K562 (cell line): ENCODE data around the gene UBXN4. TPM values are rescaled to one million over a fixed set of nuclear protein-coding genes. Genes with fewer than 3 reads are reported as not detected.

Experiments used
- BRD4 ChIP-seq: fragments of 200-600 bp; sonication (generic); IDR thresholded peaks from 2 replicates; pipeline ENCODE4 v1.6.1; 2017; ENCODE audit warnings: inconsistent platforms
- CSDE1 ChIP-seq, 2 experiments: fragments of 450-650 bp; IDR thresholded peaks; 2 replicates each; pipeline ENCODE4 v1.6.1; 2016; ENCODE audit warnings: mild to moderate bottlenecking in 1 of 2
- MED1 ChIP-seq: sonication (generic); formaldehyde crosslinking; IDR thresholded peaks from 2 replicates; pipeline ENCODE4 v1.8.1; 2023; ENCODE audit warnings: missing genetic modification reagents, borderline replicate concordance
- RFX5 ChIP-seq: IDR thresholded peaks from 2 replicates; pipeline ENCODE4 v1.6.1; 2011; ENCODE audit warnings: low read depth, mild to moderate bottlenecking, improper control_type of control experiment, low read length
- SMAD4 ChIP-seq: fragments of 250-450 bp; sonication (Bioruptor Pico); conservative IDR thresholded peaks from 2 replicates; pipeline ENCODE4 v1.8.0; 2021; ENCODE audit warnings: inconsistent platforms, mild to moderate bottlenecking, moderate library complexity
- SNAPC5 ChIP-seq: fragments of 250-450 bp; sonication (Bioruptor Pico); IDR thresholded peaks from 2 replicates; pipeline ENCODE4 v1.8.0; 2021; ENCODE audit warnings: moderate library complexity, mild to moderate bottlenecking, inconsistent platforms
- TAF7 ChIP-seq: fragments of 450-650 bp; IDR thresholded peaks from 2 replicates; pipeline ENCODE4 v1.6.1; 2016; ENCODE audit warnings: missing genetic modification characterization, missing compliant biosample characterization
- TBP ChIP-seq: optimal IDR thresholded peaks from 2 replicates; pipeline ENCODE3; 2011; ENCODE audit warnings: low read depth, low read length, improper control_type of control experiment
- U2AF2 ChIP-seq: fragments of 200-400 bp; formaldehyde crosslinking; optimal IDR thresholded peaks from 2 replicates; pipeline ENCODE3; 2017; ENCODE audit warnings: low read depth, mild to moderate bottlenecking, low read length
- ZNF668 ChIP-seq: fragments of 250-450 bp; sonication (Bioruptor Pico); IDR thresholded peaks from 2 replicates; pipeline ENCODE4 v1.8.0; 2022; ENCODE audit warnings: mild to moderate bottlenecking, inconsistent platforms
- polyA plus RNA-seq, 8 experiments: library from polyadenylated mRNA; depleted of rRNA in 4 of 8; stranded (reverse) in 5 of 8; unstranded in 3 of 8; fragments of >200 nt; fragmentation: Nextera tagmentation in 2 of 8; fragmentation: Illumina TruSeq in 1 of 8; extraction: Ambion mirVana in 2 of 8; extraction: Trizol in 1 of 8; gene quantifications; 2 replicates each; pipeline versions ENCODE4 v1.2.1 to v1.2.3, GENCODE V29; 2011 to 2014; ENCODE audit warnings: inconsistent platforms in 1 of 8, missing spikeins in 1 of 8
- total RNA-seq, 7 experiments: library from RNA; depleted of rRNA in 6 of 7; stranded (reverse); fragments of >200 nt in 6 of 7; fragmentation: Illumina TruSeq in 2 of 7; extraction: Trizol in 2 of 7; gene quantifications; 2 replicates each; pipeline versions ENCODE4 v1.2.1 to v1.2.3, GENCODE V29; 2011 to 2021; ENCODE audit warnings: low replicate concordance in 1 of 7
- TF ChIP-seq, protein P1 (sequence below), 2 experiments: fragments of 450-650 bp; conservative IDR thresholded peaks; 2 replicates each; pipeline ENCODE4 v1.6.1; 2017; ENCODE audit warnings: mild to moderate bottlenecking in 2 of 2, moderate library complexity in 2 of 2
- TF ChIP-seq, protein P2 (sequence below), 3 experiments: fragments of 200-800 bp in 1 of 3; sonication (Bioruptor generic) in 1 of 3; sonication (generic) in 1 of 3; formaldehyde crosslinking in 1 of 3; IDR thresholded peaks; 2 replicates each; pipeline versions ENCODE4 v1.6.1 to v1.8.0; 2016 to 2022; ENCODE audit warnings: mild to moderate bottlenecking in 2 of 3, missing compliant biosample characterization in 2 of 3, missing genetic modification characterization in 2 of 3, missing genetic modification reagents in 1 of 3
- TF ChIP-seq, protein P3 (sequence below): fragments of 450-650 bp; formaldehyde crosslinking; conservative IDR thresholded peaks from 2 replicates; pipeline ENCODE4 v1.4.0; 2022; ENCODE audit warnings: mild to moderate bottlenecking, missing genetic modification characterization

Gene UBXN4
- total and polyA plus RNA-seq, 9 of the 15 experiments (the other 6 are each of a cell fraction or from before 2014, with no cell fraction given): 30.4 to 127 (median 55.3) TPM

- TF ChIP-seq, protein P1, sequence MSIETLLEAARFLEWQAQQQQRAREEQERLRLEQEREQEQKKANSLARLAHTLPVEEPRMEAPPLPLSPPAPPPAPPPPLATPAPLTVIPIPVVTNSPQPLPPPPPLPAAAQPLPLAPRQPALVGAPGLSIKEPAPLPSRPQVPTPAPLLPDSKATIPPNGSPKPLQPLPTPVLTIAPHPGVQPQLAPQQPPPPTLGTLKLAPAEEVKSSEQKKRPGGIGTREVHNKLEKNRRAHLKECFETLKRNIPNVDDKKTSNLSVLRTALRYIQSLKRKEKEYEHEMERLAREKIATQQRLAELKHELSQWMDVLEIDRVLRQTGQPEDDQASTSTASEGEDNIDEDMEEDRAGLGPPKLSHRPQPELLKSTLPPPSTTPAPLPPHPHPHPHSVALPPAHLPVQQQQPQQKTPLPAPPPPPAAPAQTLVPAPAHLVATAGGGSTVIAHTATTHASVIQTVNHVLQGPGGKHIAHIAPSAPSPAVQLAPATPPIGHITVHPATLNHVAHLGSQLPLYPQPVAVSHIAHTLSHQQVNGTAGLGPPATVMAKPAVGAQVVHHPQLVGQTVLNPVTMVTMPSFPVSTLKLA (conservative IDR thresholded peaks at IDR 0.05): no peak
- no peak for TF ChIP-seq TAF7 (tag)
- TF ChIP-seq RFX5: no peak
- TF ChIP-seq, protein P2, sequence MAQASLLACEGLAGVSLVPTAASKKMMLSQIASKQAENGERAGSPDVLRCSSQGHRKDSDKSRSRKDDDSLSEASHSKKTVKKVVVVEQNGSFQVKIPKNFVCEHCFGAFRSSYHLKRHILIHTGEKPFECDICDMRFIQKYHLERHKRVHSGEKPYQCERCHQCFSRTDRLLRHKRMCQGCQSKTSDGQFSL (CRISPR knock-in tag; IDR thresholded peaks at IDR 0.05): no peak
- TF ChIP-seq, protein P2 (tag; IDR thresholded peaks at IDR 0.05): no peak
- TF ChIP-seq BRD4: no peak
- TF ChIP-seq U2AF2: no peak
- no peak for TF ChIP-seq SNAPC5 (CRISPR knock-in tag)
- TF ChIP-seq SMAD4: no peak
- TF ChIP-seq CSDE1 (IDR thresholded peaks at IDR 0.05): no peak
- TF ChIP-seq MED1: no peak
- TF ChIP-seq ZNF668: no peak
- no peak for TF ChIP-seq TBP
- TF ChIP-seq, protein P3, sequence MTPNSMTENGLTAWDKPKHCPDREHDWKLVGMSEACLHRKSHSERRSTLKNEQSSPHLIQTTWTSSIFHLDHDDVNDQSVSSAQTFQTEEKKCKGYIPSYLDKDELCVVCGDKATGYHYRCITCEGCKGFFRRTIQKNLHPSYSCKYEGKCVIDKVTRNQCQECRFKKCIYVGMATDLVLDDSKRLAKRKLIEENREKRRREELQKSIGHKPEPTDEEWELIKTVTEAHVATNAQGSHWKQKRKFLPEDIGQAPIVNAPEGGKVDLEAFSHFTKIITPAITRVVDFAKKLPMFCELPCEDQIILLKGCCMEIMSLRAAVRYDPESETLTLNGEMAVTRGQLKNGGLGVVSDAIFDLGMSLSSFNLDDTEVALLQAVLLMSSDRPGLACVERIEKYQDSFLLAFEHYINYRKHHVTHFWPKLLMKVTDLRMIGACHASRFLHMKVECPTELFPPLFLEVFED (CRISPR knock-in tag): no peak
These were observed 31.7 kb downstream of the UBXN4 start (continued) for GRCh38 chr2:135773319-135773718.
